HepG2 (cell line): ENCODE data around the gene NCOA7. TPM values are rescaled to one million over a fixed set of nuclear protein-coding genes. Genes with fewer than 3 reads are reported as not detected.

Experiments
- ARID4A ChIP-seq: sonication (generic); formaldehyde crosslinking; IDR thresholded peaks from 2 replicates; pipeline ENCODE4 v1.5.0; 2020; ENCODE audit warnings: mild to moderate bottlenecking, missing genetic modification reagents, borderline replicate concordance
- BHLHE40 ChIP-seq: IDR thresholded peaks from 2 replicates; pipeline ENCODE4 v1.6.1; 2011; ENCODE audit warnings: low read length, improper control_type of control experiment
- BORCS8-MEF2B ChIP-seq: sonication (generic); formaldehyde crosslinking; IDR thresholded peaks from 2 replicates; pipeline ENCODE4 v1.8.0; 2022; ENCODE audit warnings: mild to moderate bottlenecking, missing genetic modification reagents
- FOXO4 ChIP-seq: sonication (generic); formaldehyde crosslinking; conservative IDR thresholded peaks from 2 replicates; pipeline ENCODE4 v1.8.1; 2023; ENCODE audit warnings: missing genetic modification reagents
- HMG20A ChIP-seq: IDR thresholded peaks from 2 replicates; pipeline ENCODE4 v1.6.1; 2016; ENCODE audit warnings: borderline replicate concordance
- KDM3A ChIP-seq: IDR thresholded peaks from 2 replicates; pipeline ENCODE4 v1.6.1; 2018; ENCODE audit warnings: low read depth, missing compliant biosample characterization
- KLF13 ChIP-seq: sonication (generic); formaldehyde crosslinking; IDR thresholded peaks from 2 replicates; pipeline ENCODE4 v1.4.0; 2020; ENCODE audit warnings: mild to moderate bottlenecking, missing genetic modification reagents
- KMT2A ChIP-seq: sonication (generic); formaldehyde crosslinking; IDR thresholded peaks from 2 replicates; pipeline ENCODE4 v1.4.0; 2020; ENCODE audit warnings: missing genetic modification reagents
- MAX ChIP-seq: IDR thresholded peaks from 2 replicates; pipeline ENCODE4 v1.6.1; 2012; ENCODE audit warnings: inconsistent platforms
- MXD1 ChIP-seq: sonication (generic); formaldehyde crosslinking; IDR thresholded peaks from 2 replicates; pipeline ENCODE4 v1.4.0; 2020; ENCODE audit warnings: mild to moderate bottlenecking, missing genetic modification reagents
- REL ChIP-seq: sonication (generic); formaldehyde crosslinking; conservative IDR thresholded peaks from 2 replicates; pipeline ENCODE4 v1.8.0; 2022; ENCODE audit warnings: mild to moderate bottlenecking, missing genetic modification reagents, moderate library complexity
- RNF2 ChIP-seq: fragments of 450-650 bp; conservative IDR thresholded peaks from 2 replicates; pipeline ENCODE4 v1.6.1; 2016; ENCODE audit warnings: low read depth
- SMC3 ChIP-seq: IDR thresholded peaks from 2 replicates; pipeline ENCODE4 v1.6.1; 2011; ENCODE audit warnings: low read length, improper control_type of control experiment
- SP1 ChIP-seq, 2 experiments: fragments of 450-650 bp in 1 of 2; sonication (generic) in 1 of 2; formaldehyde crosslinking in 1 of 2; IDR thresholded peaks; 2 replicates each; pipeline versions ENCODE4 v1.4.0 to v1.6.1; 2016 to 2020; ENCODE audit warnings: missing genetic modification reagents in 1 of 2
- ZBTB49 ChIP-seq: sonication (generic); formaldehyde crosslinking; IDR thresholded peaks from 2 replicates; pipeline ENCODE4 v1.4.0; 2020; ENCODE audit warnings: missing genetic modification reagents, borderline replicate concordance
- ZMYM3 ChIP-seq: sonication (generic); formaldehyde crosslinking; IDR thresholded peaks from 2 replicates; pipeline ENCODE4 v1.5.1; 2020; ENCODE audit warnings: mild to moderate bottlenecking, missing genetic modification reagents
- ZNF230 ChIP-seq: sonication (generic); formaldehyde crosslinking; IDR thresholded peaks from 2 replicates; pipeline ENCODE4 v1.4.0; 2020; ENCODE audit warnings: mild to moderate bottlenecking, missing genetic modification reagents
- ZNF644 ChIP-seq: IDR thresholded peaks from 2 replicates; pipeline ENCODE4 v1.6.1; 2016; ENCODE audit warnings: low read depth
- ZNF816 ChIP-seq: sonication (generic); formaldehyde crosslinking; IDR thresholded peaks from 2 replicates; pipeline ENCODE4 v1.8.0; 2022; ENCODE audit warnings: missing genetic modification reagents, mild to moderate bottlenecking, borderline replicate concordance
- polyA plus RNA-seq, 8 experiments: library from polyadenylated mRNA; depleted of rRNA in 3 of 8; stranded (reverse) in 7 of 8; unstranded in 1 of 8; fragments of >200 nt; fragmentation: Illumina TruSeq in 4 of 8; extraction: Trizol in 4 of 8; gene quantifications; 2 replicates each; pipeline versions ENCODE4 v1.2.1 to v1.2.3, GENCODE V29; 2011 to 2016; ENCODE audit warnings: low read depth in 4 of 8, missing spikeins in 1 of 8, mixed read lengths in 1 of 8; ENCODE audit not compliant: insufficient read depth in 1 of 8
- total RNA-seq, 5 experiments: library from RNA; depleted of rRNA; stranded (reverse); fragments of >200 nt; fragmentation: Illumina TruSeq; extraction: Trizol; gene quantifications; 2 replicates each; pipeline ENCODE4 v1.2.3, GENCODE V29; 2016; ENCODE audit warnings: low read depth in 1 of 5
- TF ChIP-seq, protein P1 (sequence below): IDR thresholded peaks from 2 replicates; pipeline ENCODE4 v1.6.1; 2018; ENCODE audit warnings: missing genetic modification reagents, mild to moderate bottlenecking, missing compliant biosample characterization

NCOA7 gene
- total and polyA plus RNA-seq, 2 of the 13 experiments (the other 11 are each of a cell fraction or from before 2014, with no cell fraction given): 13.6 to 20.8 TPM

- TF ChIP-seq FOXO4 (no peak), REL (CRISPR knock-in tag) (0 out of 2 replicates have a peak, but pooled peaks have one; percentile 38), ZBTB49 (no peak), KMT2A (CRISPR knock-in tag) (0 out of 2 replicates have a peak, but pooled peaks have one; percentile 49), SP1 (IDR thresholded peaks at IDR 0.05) (no peak), SP1 (CRISPR knock-in tag; IDR thresholded peaks at IDR 0.05) (peak; percentile 42; the same call in 1 of the 2 replicates), ZNF816 (no peak), SMC3 (peak; percentile 75), MXD1 (CRISPR knock-in tag) (0 out of 2 replicates have a peak, but pooled peaks have one; percentile 42), RNF2 (no peak), KLF13 (CRISPR knock-in tag) (0 out of 2 replicates have a peak, but pooled peaks have one; percentile 79), MAX (peak; percentile 66; the same call in 1 of the 2 replicates), BORCS8-MEF2B (CRISPR knock-in tag) (peak; percentile 59; the same call in 1 of the 2 replicates), ZMYM3 (peak; percentile 41; the same call in 1 of the 2 replicates), ZNF644 (no peak), ARID4A (CRISPR knock-in tag) (peak; percentile 62), KDM3A (CRISPR knock-in tag) (peak; percentile 70; the same call in 1 of the 2 replicates), ZNF230 (CRISPR knock-in tag) (0 out of 2 replicates have a peak, but pooled peaks have one; percentile 40), BHLHE40 (peak; percentile 29; the same call in 1 of the 2 replicates), HMG20A (CRISPR knock-in tag) (no peak)
- TF ChIP-seq, protein P1, sequence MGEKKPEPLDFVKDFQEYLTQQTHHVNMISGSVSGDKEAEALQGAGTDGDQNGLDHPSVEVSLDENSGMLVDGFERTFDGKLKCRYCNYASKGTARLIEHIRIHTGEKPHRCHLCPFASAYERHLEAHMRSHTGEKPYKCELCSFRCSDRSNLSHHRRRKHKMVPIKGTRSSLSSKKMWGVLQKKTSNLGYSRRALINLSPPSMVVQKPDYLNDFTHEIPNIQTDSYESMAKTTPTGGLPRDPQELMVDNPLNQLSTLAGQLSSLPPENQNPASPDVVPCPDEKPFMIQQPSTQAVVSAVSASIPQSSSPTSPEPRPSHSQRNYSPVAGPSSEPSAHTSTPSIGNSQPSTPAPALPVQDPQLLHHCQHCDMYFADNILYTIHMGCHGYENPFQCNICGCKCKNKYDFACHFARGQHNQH (CRISPR knock-in tag): no peak
Observed at GRCh38 chr6:125953502-125953875, 162.7 kb downstream of the NCOA7 start (continued).
